HepG2 (cell line): Measurements from ENCODE around the gene AMZ2. TPM values are rescaled to one million over a fixed set of nuclear protein-coding genes. Genes with fewer than 3 reads are reported as not detected.

Source experiments
- AGO2 ChIP-seq: fragments of 200-400 bp; formaldehyde crosslinking; optimal IDR thresholded peaks from 2 replicates; pipeline ENCODE3; 2017; ENCODE audit warnings: mild to moderate bottlenecking, low read depth, low read length, moderate library complexity
- ARHGAP35 ChIP-seq: sonication (generic); formaldehyde crosslinking; IDR thresholded peaks from 2 replicates; pipeline ENCODE4 v1.9.0; 2022; ENCODE audit warnings: mild to moderate bottlenecking, inconsistent platforms, moderate library complexity, missing genetic modification reagents, borderline replicate concordance
- ARID3A ChIP-seq: IDR thresholded peaks from 2 replicates; pipeline ENCODE4 v1.6.1; 2012; ENCODE audit warnings: low read depth, low read length, improper control_type of control experiment
- CAMTA2 ChIP-seq: sonication (generic); formaldehyde crosslinking; IDR thresholded peaks from 2 replicates; pipeline ENCODE4 v1.4.0; 2020; ENCODE audit warnings: mild to moderate bottlenecking, missing genetic modification reagents, borderline replicate concordance
- CHD2 ChIP-seq: IDR thresholded peaks from 2 replicates; pipeline ENCODE4 v1.6.1; 2011; ENCODE audit warnings: low read depth, low read length, improper control_type of control experiment
- E2F1 ChIP-seq: sonication (generic); formaldehyde crosslinking; IDR thresholded peaks from 2 replicates; pipeline ENCODE4 v1.5.0; 2020; ENCODE audit warnings: missing genetic modification reagents
- IKZF1 ChIP-seq: fragments of 450-650 bp; IDR thresholded peaks from 2 replicates; pipeline ENCODE4 v1.7.1; 2016
- MAFK ChIP-seq, 2 experiments: IDR thresholded peaks in 1 of 2; conservative IDR thresholded peaks in 1 of 2; 2 replicates each; pipeline ENCODE4 v1.6.1; 2011; ENCODE audit warnings: improper control_type of control experiment in 2 of 2, low read length in 2 of 2
- MATR3 ChIP-seq: sonication (generic); formaldehyde crosslinking; IDR thresholded peaks from 2 replicates; pipeline ENCODE4 v1.4.0; 2020; ENCODE audit warnings: missing genetic modification reagents
- NBN ChIP-seq: fragments of 450-650 bp; conservative IDR thresholded peaks from 2 replicates; pipeline ENCODE4 v1.6.1; 2017
- RAD51 ChIP-seq: fragments of 450-650 bp; IDR thresholded peaks from 2 replicates; pipeline ENCODE4 v1.6.1; 2016; ENCODE audit warnings: borderline replicate concordance
- ZNF251 ChIP-seq: sonication (generic); formaldehyde crosslinking; IDR thresholded peaks from 2 replicates; pipeline ENCODE4 v1.9.0; 2021; ENCODE audit warnings: mild to moderate bottlenecking, missing genetic modification reagents
- ZNF282 ChIP-seq: fragments of 450-650 bp; IDR thresholded peaks from 2 replicates; pipeline ENCODE4 v1.6.1; 2018; ENCODE audit not compliant: partially characterized antibody
- ZNF674 ChIP-seq: sonication (generic); formaldehyde crosslinking; IDR thresholded peaks from 2 replicates; pipeline ENCODE4 v1.5.0; 2020; ENCODE audit warnings: low read depth, mild to moderate bottlenecking, missing genetic modification reagents
- ZSCAN22 ChIP-seq: sonication (generic); formaldehyde crosslinking; IDR thresholded peaks from 2 replicates; pipeline ENCODE4 v1.4.0; 2020; ENCODE audit warnings: mild to moderate bottlenecking, missing genetic modification reagents
- polyA plus RNA-seq, 8 experiments: library from polyadenylated mRNA; depleted of rRNA in 3 of 8; stranded (reverse) in 7 of 8; unstranded in 1 of 8; fragments of >200 nt; fragmentation: Illumina TruSeq in 4 of 8; extraction: Trizol in 4 of 8; gene quantifications; 2 replicates each; pipeline versions ENCODE4 v1.2.1 to v1.2.3, GENCODE V29; 2011 to 2016; ENCODE audit warnings: low read depth in 4 of 8, missing spikeins in 1 of 8, mixed read lengths in 1 of 8; ENCODE audit not compliant: insufficient read depth in 1 of 8
- total RNA-seq, 5 experiments: library from RNA; depleted of rRNA; stranded (reverse); fragments of >200 nt; fragmentation: Illumina TruSeq; extraction: Trizol; gene quantifications; 2 replicates each; pipeline ENCODE4 v1.2.3, GENCODE V29; 2016; ENCODE audit warnings: low read depth in 1 of 5
- TF ChIP-seq, protein P1 (sequence below): sonication (generic); formaldehyde crosslinking; IDR thresholded peaks from 2 replicates; pipeline ENCODE4 v1.4.0; 2020; ENCODE audit warnings: missing genetic modification reagents, borderline replicate concordance
- TF ChIP-seq, protein P2 (sequence below): sonication (generic); formaldehyde crosslinking; conservative IDR thresholded peaks from 2 replicates; pipeline ENCODE4 v1.4.0; 2020; ENCODE audit warnings: missing genetic modification reagents
- TF ChIP-seq, protein P3 (sequence below): sonication (generic); formaldehyde crosslinking; IDR thresholded peaks from 2 replicates; pipeline ENCODE4 v1.4.0; 2020; ENCODE audit warnings: missing genetic modification reagents, mild to moderate bottlenecking, borderline replicate concordance

The AMZ2 gene
- total and polyA plus RNA-seq, 2 of the 13 experiments (the other 11 are each of a cell fraction or from before 2014, with no cell fraction given), result 86.9 to 90.2 TPM

DNA sequence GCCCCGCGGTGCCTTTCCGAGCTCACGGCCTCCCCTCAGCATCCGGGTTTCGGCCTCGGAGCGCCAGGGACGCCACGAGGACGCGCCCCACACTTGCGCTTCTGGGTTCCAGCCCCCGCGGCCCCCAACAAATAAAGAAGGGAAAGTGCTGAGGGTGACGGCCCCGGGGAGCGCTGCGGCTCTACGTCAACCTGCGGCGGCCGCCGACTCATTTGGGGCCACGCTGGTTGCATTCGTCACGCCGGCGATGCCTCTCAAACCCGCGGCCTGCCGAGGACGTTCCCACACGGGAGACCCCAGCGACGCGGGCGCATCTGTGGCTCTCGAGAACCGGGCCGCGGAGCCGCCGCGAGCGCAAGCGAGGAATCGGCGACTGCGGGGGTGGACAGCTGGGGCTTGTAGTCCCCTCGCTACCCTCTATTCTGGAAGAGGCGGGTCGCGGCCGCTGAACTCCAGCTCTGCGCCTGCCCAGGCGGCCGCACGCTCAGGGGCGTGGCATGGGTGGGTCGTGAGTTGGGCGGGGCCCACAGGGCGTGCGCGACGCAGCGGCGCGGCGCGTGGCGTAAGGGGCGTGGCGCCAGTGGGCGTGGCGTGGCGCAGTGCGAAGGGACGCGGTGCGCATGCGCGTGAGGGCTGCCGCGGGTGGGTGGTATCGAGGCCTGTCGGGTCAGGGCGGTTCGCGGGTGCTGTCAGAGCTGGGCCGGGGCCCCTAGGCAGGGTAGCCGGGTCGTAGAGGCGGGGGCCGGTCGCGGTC is at the start of gene AMZ2 (continued):
- TF ChIP-seq, protein P1, sequence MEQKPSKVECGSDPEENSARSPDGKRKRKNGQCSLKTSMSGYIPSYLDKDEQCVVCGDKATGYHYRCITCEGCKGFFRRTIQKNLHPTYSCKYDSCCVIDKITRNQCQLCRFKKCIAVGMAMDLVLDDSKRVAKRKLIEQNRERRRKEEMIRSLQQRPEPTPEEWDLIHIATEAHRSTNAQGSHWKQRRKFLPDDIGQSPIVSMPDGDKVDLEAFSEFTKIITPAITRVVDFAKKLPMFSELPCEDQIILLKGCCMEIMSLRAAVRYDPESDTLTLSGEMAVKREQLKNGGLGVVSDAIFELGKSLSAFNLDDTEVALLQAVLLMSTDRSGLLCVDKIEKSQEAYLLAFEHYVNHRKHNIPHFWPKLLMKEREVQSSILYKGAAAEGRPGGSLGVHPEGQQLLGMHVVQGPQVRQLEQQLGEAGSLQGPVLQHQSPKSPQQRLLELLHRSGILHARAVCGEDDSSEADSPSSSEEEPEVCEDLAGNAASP (CRISPR knock-in tag), result 0 out of 2 replicates have a peak, but pooled peaks have one; percentile 15
- TF ChIP-seq ARID3A (no peak), AGO2 (peak; percentile 93), ARHGAP35 (CRISPR knock-in tag) (peak; percentile 56; the same call in 1 of the 2 replicates), NBN (no peak), CHD2 (peak; percentile 42; the same call in 1 of the 2 replicates), ZNF674 (CRISPR knock-in tag) (no peak), RAD51 (no peak), MAFK (conservative IDR thresholded peaks at IDR 0.05 in 1 of 2, IDR thresholded peaks at IDR 0.05 in 1 of 2; ENCODE audit: low read length in 2 of 2) (no peak), IKZF1 (no peak), MATR3 (CRISPR knock-in tag) (no peak), ZSCAN22 (CRISPR knock-in tag) (no peak), CAMTA2 (CRISPR knock-in tag) (peak; percentile 82; the same call in 1 of the 2 replicates), ZNF251 (CRISPR knock-in tag) (no peak), ZNF282 (no peak), E2F1 (CRISPR knock-in tag) (no peak)
- TF ChIP-seq, protein P2, sequence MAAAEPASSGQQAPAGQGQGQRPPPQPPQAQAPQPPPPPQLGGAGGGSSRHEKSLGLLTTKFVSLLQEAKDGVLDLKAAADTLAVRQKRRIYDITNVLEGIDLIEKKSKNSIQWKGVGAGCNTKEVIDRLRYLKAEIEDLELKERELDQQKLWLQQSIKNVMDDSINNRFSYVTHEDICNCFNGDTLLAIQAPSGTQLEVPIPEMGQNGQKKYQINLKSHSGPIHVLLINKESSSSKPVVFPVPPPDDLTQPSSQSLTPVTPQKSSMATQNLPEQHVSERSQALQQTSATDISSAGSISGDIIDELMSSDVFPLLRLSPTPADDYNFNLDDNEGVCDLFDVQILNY, result no peak; the same call in 1 of the 2 replicates
- TF ChIP-seq, protein P3, sequence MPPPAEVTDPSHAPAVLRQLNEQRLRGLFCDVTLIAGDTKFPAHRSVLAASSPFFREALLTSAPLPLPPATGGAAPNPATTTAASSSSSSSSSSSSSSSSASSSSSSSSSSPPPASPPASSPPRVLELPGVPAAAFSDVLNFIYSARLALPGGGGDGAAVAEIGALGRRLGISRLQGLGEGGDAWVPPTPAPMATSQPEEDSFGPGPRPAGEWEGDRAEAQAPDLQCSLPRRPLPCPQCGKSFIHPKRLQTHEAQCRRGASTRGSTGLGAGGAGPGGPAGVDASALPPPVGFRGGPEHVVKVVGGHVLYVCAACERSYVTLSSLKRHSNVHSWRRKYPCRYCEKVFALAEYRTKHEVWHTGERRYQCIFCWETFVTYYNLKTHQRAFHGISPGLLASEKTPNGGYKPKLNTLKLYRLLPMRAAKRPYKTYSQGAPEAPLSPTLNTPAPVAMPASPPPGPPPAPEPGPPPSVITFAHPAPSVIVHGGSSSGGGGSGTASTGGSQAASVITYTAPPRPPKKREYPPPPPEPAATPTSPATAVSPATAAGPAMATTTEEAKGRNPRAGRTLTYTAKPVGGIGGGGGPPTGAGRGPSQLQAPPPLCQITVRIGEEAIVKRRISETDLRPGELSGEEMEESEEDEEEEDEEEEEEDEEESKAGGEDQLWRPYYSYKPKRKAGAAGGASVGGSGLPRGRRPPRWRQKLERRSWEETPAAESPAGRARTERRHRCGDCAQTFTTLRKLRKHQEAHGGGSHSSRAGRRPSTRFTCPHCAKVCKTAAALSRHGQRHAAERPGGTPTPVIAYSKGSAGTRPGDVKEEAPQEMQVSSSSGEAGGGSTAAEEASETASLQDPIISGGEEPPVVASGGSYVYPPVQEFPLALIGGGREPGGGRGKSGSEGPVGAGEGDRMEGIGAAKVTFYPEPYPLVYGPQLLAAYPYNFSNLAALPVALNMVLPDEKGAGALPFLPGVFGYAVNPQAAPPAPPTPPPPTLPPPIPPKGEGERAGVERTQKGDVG (CRISPR knock-in tag), result peak; percentile 83
